HCT116 (cell line): ENCODE results near the gene RAVER2. TPM values are rescaled to one million over a fixed set of nuclear protein-coding genes. Genes with fewer than 3 reads are reported as not detected.

ENCODE experiments used
- ATAC-seq: fragments of 200-7000 bp; cut with Tn5 transposase; 2 replicates; pipeline ENCODE4 v1.9.1; 2020; ENCODE audit warnings: mild to moderate bottlenecking, moderate library complexity
- BruUV-seq: library from RNA; stranded (reverse); fragments of 400-500 nt; replicated peaks from 2 replicates; lab custom pipeline; 2021; lab: Mats Ljungman, UMichigan
- CTCF ChIA-PET: fragments of 300-600 bp; sonication (Branson Sonifier 250); formaldehyde crosslinking; loops from one replicate; lab custom pipeline; 2021; ENCODE audit warnings: antibody characterized with exemption; lab: Charles Lee
- POLR2A ChIA-PET: fragments of 300-600, 350-600 bp; sonication (Branson Sonifier 250); formaldehyde crosslinking; loops from one replicate; lab custom pipeline; 2021; ENCODE audit warnings: antibody characterized with exemption; lab: Charles Lee
- RAD21 ChIA-PET, 2 experiments: fragments of 300-600 bp; sonication (Branson Sonifier 250); formaldehyde crosslinking; loops; one replicate each; lab custom pipeline; 2023; ENCODE audit warnings: low total read pairs in 2 of 2; ENCODE audit not compliant: uncharacterized antibody in 2 of 2, unreplicated experiment in 2 of 2, low non-redundant PET in 1 of 2; lab: Charles Lee
- DNase-seq: peaks from one replicate; pipeline ENCODE4 v3.0.0-alpha.2; 2010; ENCODE audit warnings: low read depth, low spot score
- H2AFZ ChIP-seq: fragments of 200-600 bp; shearing (Covaris generic), sonication (generic); 2 replicates; pipeline ENCODE4 v1.6.1; 2017; ENCODE audit warnings: low read depth, mixed run types, mixed read lengths, antibody characterized with exemption, low read length; ENCODE audit not compliant: poor library complexity, severe bottlenecking
- H3K27ac ChIP-seq: 2 replicates; pipeline ENCODE4 v1.5.1; 2012; ENCODE audit warnings: low read depth, low read length
- H3K27me3 ChIP-seq: fragments of 200-600 bp; sonication (generic); 2 replicates; pipeline ENCODE4 v1.6.1; 2016; ENCODE audit warnings: mixed run types, low read length, mixed read lengths; ENCODE audit not compliant: insufficient read depth
- H3K36me3 ChIP-seq, 2 experiments: fragments of 200-500 bp in 1 of 2; fragments of 200-600 bp in 1 of 2; sonication (Bioruptor generic) in 1 of 2; sonication (generic) in 1 of 2; 2 replicates each; pipeline versions ENCODE4 v1.5.1 to v1.6.1; 2014 to 2016; ENCODE audit warnings: low read length in 2 of 2, inconsistent platforms in 1 of 2, mixed read lengths in 1 of 2, mixed run types in 1 of 2; ENCODE audit not compliant: insufficient read depth in 2 of 2, control insufficient read depth in 1 of 2
- H3K4me1 ChIP-seq, 2 experiments: fragments of 200-600 bp in 1 of 2; sonication (generic) in 1 of 2; 2 replicates each; pipeline versions ENCODE4 v1.5.1 to v1.6.1; 2012 to 2017; ENCODE audit warnings: low read length in 2 of 2, inconsistent platforms in 1 of 2, mild to moderate bottlenecking in 1 of 2, mixed read lengths in 1 of 2, mixed run types in 1 of 2, moderate library complexity in 1 of 2; ENCODE audit not compliant: insufficient read depth in 2 of 2, control insufficient read depth in 1 of 2
- H3K4me2 ChIP-seq: fragments of 200-600 bp; sonication (generic); 2 replicates; pipeline ENCODE4 v1.6.1; 2017; ENCODE audit warnings: mixed run types, low read length, mixed read lengths
- H3K4me3 ChIP-seq, 2 experiments: fragments of 200-600 bp in 1 of 2; sonication (generic) in 1 of 2; replicated peaks in 1 of 2; 2 replicates each; pipeline ENCODE4 v1.5.1; 2011 to 2016; ENCODE audit warnings: low read length in 2 of 2, control low read depth in 1 of 2, low read depth in 1 of 2, mild to moderate bottlenecking in 1 of 2, mixed read lengths in 1 of 2, mixed run types in 1 of 2
- H3K79me2 ChIP-seq: fragments of 200-600 bp; sonication (generic); 2 replicates; pipeline ENCODE4 v1.6.1; 2017; ENCODE audit warnings: mild to moderate bottlenecking, mixed run types, low read length, moderate library complexity, mixed read lengths; ENCODE audit not compliant: insufficient read depth
- H3K9ac ChIP-seq: fragments of 200-600 bp; sonication (generic); 2 replicates; pipeline ENCODE4 v1.6.1; 2016; ENCODE audit warnings: low read length, mixed read lengths
- H3K9me2 ChIP-seq: fragments of 200-600 bp; sonication (generic), shearing (Covaris generic); 2 replicates; pipeline ENCODE4 v1.6.1; 2017; ENCODE audit warnings: mixed run types, mild to moderate bottlenecking, moderate library complexity; ENCODE audit not compliant: insufficient read depth
- H3K9me3 ChIP-seq, 2 experiments: fragments of 200-500 bp in 1 of 2; fragments of 200-600 bp in 1 of 2; sonication (Bioruptor generic) in 1 of 2; sonication (generic) in 1 of 2; 2 replicates each; pipeline ENCODE4 v1.6.1; 2014 to 2017; ENCODE audit warnings: low read length in 2 of 2, mixed read lengths in 2 of 2, inconsistent platforms in 1 of 2, low read depth in 1 of 2, mild to moderate bottlenecking in 1 of 2, mixed run types in 1 of 2, moderate library complexity in 1 of 2; ENCODE audit not compliant: control insufficient read depth in 1 of 2, insufficient read depth in 1 of 2
- H4K20me1 ChIP-seq: fragments of 200-600 bp; sonication (generic), shearing (Covaris generic); 2 replicates; pipeline ENCODE4 v1.6.1; 2017; ENCODE audit warnings: mixed run types, mild to moderate bottlenecking, moderate library complexity; ENCODE audit not compliant: insufficient read depth
- EGR1 ChIP-seq: IDR thresholded peaks from 2 replicates; pipeline ENCODE4 v1.6.1; 2012; ENCODE audit warnings: low read depth
- ELF1 ChIP-seq: IDR thresholded peaks from 2 replicates; pipeline ENCODE4 v1.6.1; 2012; ENCODE audit warnings: low read depth, borderline replicate concordance
- EZH2 ChIP-seq: fragments of 200-600 bp; sonication (generic); IDR thresholded peaks from 2 replicates; pipeline ENCODE4 v1.6.1; 2017; ENCODE audit warnings: antibody characterized with exemption, mixed run types
- POLR2A ChIP-seq: IDR thresholded peaks from 2 replicates; pipeline ENCODE4 v1.7.0; 2011; ENCODE audit warnings: borderline replicate concordance; ENCODE audit not compliant: insufficient read depth, insufficient read length; ENCODE audit errors: extremely low read depth
- RAD21 ChIP-seq: IDR thresholded peaks from 2 replicates; pipeline ENCODE4 v1.6.1; 2012; ENCODE audit warnings: low read depth, mild to moderate bottlenecking
- SIN3A ChIP-seq: IDR thresholded peaks from 2 replicates; pipeline ENCODE4 v1.6.1; 2012; ENCODE audit warnings: low read depth
- intact Hi-C: fragments of 100-400 bp; cut with micrococcal nuclease; formaldehyde crosslinking; loops from 2 replicates; pipeline ENCODE4 v1.10.0; 2022
- total RNA-seq: library from RNA; stranded (reverse); gene quantifications from one replicate; pipeline ENCODE4 v1.2.1, GENCODE V29; 2021; ENCODE audit not compliant: unreplicated experiment
- TF ChIP-seq, protein P1 (sequence below), 3 experiments: fragments of 200-600 bp in 1 of 3; sonication (generic) in 1 of 3; IDR thresholded peaks in 2 of 3; conservative IDR thresholded peaks in 1 of 3; 2 replicates each; pipeline ENCODE4 v1.5.1; 2012 to 2017; ENCODE audit warnings: low read depth in 2 of 3, low read length in 2 of 3, antibody characterized with exemption in 1 of 3, borderline replicate concordance in 1 of 3, control low read depth in 1 of 3, mild to moderate bottlenecking in 1 of 3, mixed read lengths in 1 of 3, mixed run types in 1 of 3, moderate library complexity in 1 of 3; ENCODE audit not compliant: insufficient read depth in 1 of 3

RAVER2 gene
- total RNA-seq, 1 experiment from 2014 or later: 23.2 TPM

DNA sequence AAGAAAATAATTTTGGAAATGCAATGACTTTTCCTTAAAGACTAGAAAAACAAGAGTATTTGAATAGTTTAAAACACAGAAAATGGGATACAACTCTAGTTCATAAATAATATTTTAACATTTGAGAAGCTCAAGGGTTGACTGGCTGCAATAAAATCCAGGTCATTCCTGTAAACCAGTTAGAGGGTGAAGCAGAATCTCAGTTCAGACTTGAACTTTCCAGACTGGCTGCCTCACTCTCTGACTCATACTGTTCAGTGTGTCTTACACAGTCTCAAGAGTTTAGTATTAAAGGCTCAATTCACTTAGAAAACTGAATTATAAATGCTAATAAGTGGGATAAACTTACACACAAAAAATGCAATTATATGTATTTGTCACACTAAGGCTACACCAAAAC, 89.9 kb downstream of the RAVER2 start:
- Histone ChIP-seq H3K79me2 (no peaks in the 10 kb centered on the region), H3K4me2 (no peak overlapping the region), H3K4me1 (no peaks in the 10 kb centered on the region), H3K9me2 (no peaks in the 10 kb centered on the region), H3K36me3 (peaks cover 7 to 36% of the 10 kb centered on the region in 2 experiments; a peak in 3 of 4 replicates), H3K27me3 (no peaks in the 10 kb centered on the region), H2AFZ (no peak overlapping the region), H3K27ac (no peak overlapping the region), H4K20me1 (no peaks in the 10 kb centered on the region), H3K9ac (no peak overlapping the region), H3K4me3 (no peak overlapping the region), H3K9me3 (no peaks in the 10 kb centered on the region)
- TF ChIP-seq POLR2A (no peak), EGR1 (no peak), EZH2 (no peak), ELF1 (no peak)
- TF ChIP-seq, protein P1, sequence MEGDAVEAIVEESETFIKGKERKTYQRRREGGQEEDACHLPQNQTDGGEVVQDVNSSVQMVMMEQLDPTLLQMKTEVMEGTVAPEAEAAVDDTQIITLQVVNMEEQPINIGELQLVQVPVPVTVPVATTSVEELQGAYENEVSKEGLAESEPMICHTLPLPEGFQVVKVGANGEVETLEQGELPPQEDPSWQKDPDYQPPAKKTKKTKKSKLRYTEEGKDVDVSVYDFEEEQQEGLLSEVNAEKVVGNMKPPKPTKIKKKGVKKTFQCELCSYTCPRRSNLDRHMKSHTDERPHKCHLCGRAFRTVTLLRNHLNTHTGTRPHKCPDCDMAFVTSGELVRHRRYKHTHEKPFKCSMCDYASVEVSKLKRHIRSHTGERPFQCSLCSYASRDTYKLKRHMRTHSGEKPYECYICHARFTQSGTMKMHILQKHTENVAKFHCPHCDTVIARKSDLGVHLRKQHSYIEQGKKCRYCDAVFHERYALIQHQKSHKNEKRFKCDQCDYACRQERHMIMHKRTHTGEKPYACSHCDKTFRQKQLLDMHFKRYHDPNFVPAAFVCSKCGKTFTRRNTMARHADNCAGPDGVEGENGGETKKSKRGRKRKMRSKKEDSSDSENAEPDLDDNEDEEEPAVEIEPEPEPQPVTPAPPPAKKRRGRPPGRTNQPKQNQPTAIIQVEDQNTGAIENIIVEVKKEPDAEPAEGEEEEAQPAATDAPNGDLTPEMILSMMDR (IDR thresholded peaks at IDR 0.05 in 2 of 3, conservative IDR thresholded peaks at IDR 0.05 in 1 of 3; ENCODE audit: borderline replicate concordance in 1 of 3, insufficient read depth in 1 of 3, low read depth in 2 of 3, low read length in 2 of 3): no peak
- no peak for ATAC-seq
- no TSS peak for BruUV-seq
- no peak for DNase-seq
- ChIA-PET POLR2A (no interaction called here), RAD21 (no interaction called here), CTCF (no interaction called here)
- intact Hi-C loops: no loop called here

DNA sequence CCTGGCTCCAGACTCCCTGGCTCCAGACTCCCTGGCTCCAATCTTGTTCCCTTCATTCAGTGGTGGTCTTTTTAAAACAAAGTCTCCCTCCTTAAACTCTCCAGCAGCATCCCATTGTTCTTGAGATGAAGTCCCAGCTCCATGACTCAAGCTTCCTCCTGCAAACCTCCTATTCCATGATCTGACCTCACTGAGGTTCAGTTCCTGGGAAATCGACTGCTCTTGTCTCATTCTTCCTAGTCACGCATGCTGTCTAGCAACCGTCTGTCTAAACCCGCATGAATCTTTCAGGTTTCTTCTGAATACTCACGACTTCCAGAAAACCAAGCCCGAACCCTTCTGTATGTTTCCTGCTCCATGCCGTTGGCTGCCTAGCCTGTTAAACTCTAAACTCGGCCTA, 91.9 kb downstream of the RAVER2 start:
- Histone ChIP-seq H3K4me1 (no peaks in the 10 kb centered on the region), H3K4me2 (no peak overlapping the region), H3K4me3 (no peak overlapping the region), H3K9ac (no peak overlapping the region), H3K9me3 (no peaks in the 10 kb centered on the region), H3K36me3 (peaks cover 5 to 37% of the 10 kb centered on the region in 2 experiments; a peak in 3 of 4 replicates), H3K27ac (no peak overlapping the region), H2AFZ (no peak overlapping the region), H4K20me1 (no peaks in the 10 kb centered on the region), H3K27me3 (no peaks in the 10 kb centered on the region), H3K79me2 (no peaks in the 10 kb centered on the region), H3K9me2 (no peaks in the 10 kb centered on the region)
- ChIA-PET RAD21 (no interaction called here), POLR2A (no interaction called here), CTCF (no interaction called here)
- intact Hi-C loops: no loop called here
- no peak for ATAC-seq
- TF ChIP-seq EZH2: no peak
- TF ChIP-seq SIN3A: no peak
- no peak for TF ChIP-seq RAD21
- no TSS peak for BruUV-seq
- DNase-seq: no peak
